ENCODE measurements around the gene NUTF2.
"Not testable (repeated sequence)": the region's sequence is repeated elsewhere in the genome, so short reads cannot be mapped to it uniquely, and the experiment has no call there.

The NUTF2 gene

DNA sequence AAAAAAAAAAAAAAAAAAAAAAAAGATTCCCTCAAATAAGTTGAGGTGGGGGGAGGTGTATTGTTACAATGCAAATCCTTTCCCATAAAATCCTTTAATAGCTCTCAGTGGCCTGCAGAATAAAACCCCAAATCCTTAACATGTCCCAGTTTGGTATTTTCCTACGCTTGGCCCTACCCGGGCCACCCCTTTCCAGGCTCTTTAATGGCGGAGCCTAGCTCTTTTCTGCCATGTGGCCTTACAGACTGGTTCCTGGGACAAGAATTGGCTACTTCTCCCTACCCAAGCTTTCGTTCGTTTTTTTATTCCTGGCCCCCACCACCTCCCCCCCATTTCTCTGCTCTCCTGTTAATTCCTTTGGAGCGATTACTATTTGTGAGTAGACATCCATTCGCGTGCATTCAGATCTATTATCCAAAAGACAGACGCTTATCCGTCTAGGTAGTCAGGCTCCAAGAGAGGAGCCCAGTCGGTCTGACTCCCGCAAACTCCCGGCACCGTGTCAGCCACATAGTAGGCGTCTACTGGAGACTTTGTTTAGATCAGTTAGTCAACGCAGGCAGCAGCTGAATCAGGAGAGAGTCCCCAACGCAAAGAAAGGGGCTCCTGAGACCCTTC, 5.4 kb upstream of the NUTF2 start:
- no peak for DNase-seq

DNA sequence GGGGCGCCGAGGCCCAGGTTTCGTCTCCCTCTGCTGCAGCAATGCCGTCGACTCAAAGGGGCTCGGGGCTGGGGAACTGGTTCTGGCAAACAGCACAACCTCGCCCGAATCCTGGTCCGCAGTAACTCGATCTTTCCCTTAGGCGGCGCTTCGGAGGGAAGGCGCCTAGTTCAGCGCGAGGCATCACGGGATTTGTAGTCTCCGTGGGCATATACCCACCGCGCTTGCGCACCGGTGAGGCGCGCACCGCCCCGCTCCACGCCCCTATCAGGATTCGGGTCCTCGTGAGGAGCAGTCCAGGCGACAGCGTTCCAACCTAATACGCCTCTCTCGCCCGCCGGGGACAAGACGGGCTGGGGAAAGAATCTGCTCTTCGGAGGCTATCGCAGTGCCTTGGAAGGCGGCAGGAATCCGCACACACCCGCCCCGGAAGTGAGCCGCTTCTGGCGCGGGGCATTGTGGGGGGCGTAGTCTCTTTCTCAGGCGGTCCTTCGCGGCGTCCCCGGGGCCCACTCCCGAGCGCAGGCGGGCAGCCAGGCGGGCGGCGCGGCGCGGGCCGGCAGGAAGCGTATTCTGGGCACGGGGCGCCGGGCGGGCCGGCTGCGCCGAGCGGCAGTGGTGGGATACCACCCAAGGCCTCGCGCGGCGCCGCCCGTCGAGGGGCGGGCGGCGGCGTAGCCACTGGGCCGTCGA, 4.8 kb upstream of the NUTF2 start, which contains the start of gene THAP11:
THAP11 (plus strand) TSS at position 505 of the 693 bp plus-strand sequence. CDS start 235 bp downstream, outside the sequence.
- DNase-seq, result peak; percentile 92 to 96

DNA sequence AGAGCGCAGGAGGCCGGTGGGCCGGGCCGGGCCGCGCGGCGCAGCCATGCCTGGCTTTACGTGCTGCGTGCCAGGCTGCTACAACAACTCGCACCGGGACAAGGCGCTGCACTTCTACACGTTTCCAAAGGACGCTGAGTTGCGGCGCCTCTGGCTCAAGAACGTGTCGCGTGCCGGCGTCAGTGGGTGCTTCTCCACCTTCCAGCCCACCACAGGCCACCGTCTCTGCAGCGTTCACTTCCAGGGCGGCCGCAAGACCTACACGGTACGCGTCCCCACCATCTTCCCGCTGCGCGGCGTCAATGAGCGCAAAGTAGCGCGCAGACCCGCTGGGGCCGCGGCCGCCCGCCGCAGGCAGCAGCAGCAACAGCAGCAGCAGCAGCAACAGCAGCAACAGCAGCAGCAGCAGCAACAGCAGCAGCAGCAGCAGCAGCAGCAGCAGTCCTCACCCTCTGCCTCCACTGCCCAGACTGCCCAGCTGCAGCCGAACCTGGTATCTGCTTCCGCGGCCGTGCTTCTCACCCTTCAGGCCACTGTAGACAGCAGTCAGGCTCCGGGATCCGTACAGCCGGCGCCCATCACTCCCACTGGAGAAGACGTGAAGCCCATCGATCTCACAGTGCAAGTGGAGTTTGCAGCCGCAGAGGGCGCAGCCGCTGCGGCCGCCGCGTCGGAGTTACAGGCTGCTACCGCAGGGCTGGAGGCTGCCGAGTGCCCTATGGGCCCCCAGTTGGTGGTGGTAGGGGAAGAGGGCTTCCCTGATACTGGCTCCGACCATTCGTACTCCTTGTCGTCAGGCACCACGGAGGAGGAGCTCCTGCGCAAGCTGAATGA, 4.0 kb upstream of the NUTF2 start:
- DNase-seq, result peak; percentile 51 to 73

DNA sequence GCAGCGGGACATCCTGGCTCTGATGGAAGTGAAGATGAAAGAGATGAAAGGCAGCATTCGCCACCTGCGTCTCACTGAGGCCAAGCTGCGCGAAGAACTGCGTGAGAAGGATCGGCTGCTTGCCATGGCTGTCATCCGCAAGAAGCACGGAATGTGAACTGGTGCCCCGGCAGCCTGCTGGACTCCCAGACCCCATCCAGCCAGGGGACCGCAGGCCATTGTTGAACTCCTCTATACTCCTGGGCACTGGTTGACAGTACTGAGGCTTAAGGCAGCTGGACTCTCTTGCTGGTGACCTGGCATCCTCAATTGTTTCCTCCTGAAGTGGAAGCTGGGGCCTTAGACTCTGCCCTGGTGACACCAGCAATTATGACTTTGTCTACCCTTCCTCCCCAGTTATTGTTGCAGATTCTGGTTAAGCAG, 3.4 kb upstream of the NUTF2 start:
- DNase-seq, result no peak

DNA sequence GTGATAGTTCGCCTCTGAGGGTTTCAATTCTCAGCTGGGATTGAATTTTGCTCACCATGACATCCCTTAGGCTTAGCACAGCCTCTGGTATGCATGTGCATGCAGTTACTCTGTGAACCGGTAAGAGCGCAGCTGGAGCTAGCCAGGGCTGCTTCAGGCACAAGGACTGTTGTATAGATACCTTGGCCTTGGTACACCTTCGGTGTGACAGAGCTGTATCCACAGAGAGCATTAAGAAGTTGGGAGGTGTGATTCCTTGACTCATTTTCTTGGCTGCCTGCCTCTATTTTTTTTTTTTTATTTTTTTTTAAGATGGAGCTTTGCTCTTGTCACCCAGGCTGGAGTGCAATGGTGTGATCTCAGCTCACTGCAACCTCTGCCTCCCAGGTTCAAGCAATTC, 2.2 kb upstream of the NUTF2 start:
- no peak for DNase-seq

DNA sequence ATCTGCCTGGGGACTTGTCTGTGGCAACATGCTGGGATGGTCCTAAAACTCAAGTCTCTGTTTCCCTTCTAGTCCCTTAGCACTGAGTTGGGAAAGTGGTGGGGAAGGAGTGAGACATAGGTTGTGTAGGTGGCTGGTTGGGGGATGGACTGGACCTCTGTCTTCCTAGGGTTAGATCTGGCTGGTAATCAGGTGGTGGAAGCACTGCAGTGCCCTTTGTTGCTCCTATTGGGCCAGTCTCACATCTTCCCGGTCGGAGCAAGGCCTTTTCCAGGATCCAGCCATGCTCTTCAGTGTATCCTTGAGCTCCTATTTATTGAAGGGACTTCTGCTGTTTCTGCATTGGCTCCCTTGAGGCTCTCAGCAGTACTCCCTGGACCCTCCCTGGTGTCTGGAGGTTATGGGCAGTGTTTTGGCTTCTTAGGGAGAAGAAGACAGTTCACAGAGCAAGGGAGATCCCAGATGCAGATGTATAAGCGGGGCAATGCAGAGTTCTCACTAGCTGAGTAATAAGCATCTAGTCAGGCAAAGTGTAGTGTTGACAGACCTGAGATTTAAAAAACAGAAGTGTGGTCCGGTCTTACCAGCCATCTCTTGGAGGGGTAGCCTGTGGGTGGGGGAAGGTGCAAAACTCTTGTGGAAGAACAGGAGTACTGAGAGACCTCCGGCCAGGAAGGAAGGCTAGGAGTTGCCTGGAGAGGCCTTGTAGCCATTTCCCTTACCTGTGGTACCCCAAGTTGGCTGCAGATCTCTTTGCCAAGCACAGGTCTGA, 1.3 kb upstream of the NUTF2 start:
- DNase-seq, result no peak

DNA sequence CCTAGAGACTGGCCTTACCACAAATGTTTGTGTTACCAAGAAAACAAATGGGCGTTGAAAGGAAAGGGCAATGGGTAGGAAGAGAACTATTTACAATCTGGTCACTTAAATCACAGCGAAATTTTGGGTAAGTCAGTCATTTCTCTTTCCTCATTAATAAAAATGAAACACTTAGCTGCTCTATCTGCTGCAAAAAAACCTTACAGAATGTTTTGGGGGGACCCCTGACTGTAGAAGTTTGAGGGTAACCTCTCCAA, 742 bp upstream of the NUTF2 start:
- DNase-seq, result no peak

DNA sequence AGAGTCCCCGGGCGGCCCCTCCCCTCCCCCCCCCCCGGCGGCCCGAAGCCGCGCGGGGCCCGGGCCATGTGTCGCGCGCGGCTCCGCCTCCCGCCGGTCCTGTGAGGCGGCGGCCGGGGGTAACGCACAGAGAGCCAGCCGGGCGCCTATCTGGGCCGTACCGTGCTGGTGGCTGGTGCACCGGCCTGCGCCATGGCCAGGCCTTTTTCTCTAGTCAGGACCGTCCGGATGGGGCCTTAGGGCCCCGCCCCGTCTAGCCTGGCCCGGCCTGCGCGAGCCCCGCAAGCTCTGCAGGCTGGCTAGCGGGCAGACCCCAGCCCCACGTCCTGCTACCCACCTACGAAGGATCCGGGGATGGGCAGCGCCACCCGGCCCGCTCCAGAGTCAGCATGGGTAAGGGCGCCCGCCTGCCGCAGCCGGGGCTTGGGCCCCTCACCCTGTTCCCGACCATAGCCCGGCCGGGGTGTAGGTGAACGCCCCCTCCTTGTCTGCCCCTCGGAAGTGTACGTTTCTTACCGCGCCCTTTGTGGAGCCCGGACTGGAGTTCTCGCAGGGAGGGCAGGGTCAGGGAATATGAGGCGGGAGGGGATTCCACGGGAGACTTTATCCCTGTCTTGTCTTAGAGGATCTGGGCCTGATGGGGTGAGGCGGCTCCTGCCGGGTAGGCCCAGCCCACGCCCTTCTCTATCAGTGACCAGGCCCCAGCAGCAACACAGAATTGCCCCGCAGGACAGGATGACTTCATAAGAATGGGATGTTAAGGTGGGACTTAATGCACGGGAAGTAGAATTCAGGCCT, 530 bp downstream of the NUTF2 start, which contains the start of gene CENPT:
CENPT (minus strand) TSS at position 630 of the 798 bp plus-strand sequence. CDS start 13,834 bp downstream, outside the sequence.
- DNase-seq, result no peak

DNA sequence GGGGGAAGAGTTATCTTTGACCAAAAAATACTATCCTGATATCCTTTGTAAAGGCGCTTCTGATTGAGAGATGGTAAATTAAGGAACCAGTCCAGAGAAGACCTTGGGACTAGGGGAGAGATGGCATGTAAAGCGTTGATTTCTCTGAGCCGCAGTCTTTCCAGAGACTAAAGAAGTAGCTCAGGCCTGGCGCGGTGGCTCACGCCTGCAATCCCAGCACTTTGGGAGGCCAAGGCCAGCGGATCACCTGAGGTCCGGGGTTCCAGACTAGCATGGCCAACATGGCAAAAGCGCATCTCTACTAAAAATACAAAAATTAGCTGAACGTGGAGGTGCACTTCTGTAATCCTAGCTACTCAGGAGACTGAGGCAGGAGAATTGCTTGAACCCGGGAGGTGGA, 1.4 kb downstream of the NUTF2 start:
- DNase-seq, result no peak

DNA sequence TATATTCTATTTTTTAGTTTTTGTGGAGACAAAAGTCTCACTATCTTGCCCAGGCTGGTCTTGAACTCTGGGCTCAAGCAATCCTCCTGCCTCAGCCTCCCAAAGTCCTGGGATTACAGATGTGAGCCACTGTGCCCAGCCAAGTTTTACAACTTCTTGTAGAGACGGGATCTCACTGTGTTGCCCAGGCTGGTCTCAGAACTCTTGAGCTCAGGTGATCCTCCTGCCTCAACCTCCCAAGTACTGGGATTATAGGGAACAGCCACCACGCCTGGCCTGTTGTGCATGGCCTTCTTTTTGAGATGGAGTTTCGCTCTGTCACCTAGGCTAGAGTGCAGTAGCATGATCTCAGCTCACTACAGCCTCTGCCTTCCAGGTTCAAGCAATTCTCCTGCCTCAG, 6.9 kb downstream of the NUTF2 start:
- DNase-seq, result no peak

DNA sequence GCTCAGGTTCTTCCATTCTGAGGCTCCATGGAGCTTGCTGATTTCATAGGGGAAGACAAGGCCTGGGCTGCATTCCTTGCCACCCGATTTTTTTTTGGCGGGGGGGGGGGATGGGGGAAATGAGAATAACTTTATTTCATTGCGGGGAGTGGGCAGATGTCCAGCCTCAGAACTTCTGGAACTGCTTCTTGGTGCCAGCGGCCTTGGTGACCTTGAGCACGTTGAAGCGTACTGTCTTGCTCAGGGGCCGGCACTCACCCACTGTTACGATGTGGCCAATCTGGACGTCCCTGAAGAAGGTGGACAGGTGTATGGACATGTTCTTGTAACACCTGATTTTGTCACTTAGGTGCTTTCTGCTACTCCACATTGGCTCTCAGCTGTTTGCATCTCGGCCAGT, 9.1 kb downstream of the NUTF2 start:
- DNase-seq, result no peak

DNA sequence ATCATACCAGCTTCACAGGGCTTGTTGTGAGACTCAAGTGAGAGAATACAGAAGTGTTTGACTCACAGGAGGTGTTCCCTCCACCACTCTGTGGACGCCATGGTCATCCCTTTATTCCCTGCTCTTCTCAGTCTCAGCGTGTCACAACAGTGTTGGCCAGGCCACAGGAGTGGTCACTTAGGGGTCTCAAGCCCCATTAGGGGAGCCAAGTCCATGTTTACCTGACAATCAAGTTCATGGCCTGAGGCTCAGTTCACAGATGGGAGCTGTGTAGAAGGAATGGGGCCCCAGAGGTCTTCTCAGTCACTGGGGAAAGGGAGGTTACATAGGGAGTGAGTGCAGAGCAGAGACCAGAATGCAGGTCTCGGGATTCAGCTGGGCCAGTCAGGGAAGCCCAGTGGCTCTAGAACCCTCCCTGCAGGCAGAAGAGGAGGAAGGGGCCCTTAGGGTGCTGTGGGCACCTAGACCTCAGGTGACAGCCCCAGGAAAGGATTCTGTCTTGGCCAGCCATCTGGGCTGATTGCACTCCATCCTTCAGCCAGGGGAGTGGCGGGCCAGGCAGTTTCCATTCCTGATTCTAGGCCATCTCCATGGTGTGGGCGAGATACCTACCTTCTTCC, 10.3 kb downstream of the NUTF2 start:
- no peak for DNase-seq

DNA sequence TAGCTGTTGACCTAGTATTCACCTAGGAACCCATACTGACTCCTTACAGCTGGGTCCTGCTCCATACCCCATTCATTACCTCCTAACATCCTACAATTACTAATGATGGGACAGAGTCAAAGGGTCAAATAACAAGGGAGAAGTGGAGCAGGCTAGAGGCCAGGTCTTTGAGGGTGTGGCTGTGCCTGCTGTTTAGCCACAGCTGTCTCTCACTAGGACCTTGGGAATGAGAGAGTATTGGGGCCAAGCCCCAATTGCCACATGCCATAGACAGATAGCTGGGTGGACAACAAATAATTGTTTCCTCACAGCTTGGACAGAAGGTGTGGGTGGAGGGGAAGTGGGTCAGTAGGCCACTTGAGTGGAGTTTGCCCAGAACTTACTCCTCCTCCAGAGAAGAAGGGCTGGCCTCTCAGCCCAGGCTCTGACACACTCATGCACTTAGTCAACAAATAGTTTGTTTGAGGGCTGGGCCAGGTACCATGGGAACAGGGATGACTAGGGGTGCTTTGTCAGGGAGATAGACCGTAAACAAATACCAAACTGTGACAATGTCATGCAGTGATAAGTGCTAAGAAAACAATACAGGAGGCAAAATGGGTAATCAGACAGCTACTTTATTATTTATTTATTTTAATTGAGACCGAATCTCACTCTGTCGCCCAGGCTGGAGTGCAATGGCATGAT, 11.0 kb downstream of the NUTF2 start:
- DNase-seq, result peak; percentile 30 to 44

DNA sequence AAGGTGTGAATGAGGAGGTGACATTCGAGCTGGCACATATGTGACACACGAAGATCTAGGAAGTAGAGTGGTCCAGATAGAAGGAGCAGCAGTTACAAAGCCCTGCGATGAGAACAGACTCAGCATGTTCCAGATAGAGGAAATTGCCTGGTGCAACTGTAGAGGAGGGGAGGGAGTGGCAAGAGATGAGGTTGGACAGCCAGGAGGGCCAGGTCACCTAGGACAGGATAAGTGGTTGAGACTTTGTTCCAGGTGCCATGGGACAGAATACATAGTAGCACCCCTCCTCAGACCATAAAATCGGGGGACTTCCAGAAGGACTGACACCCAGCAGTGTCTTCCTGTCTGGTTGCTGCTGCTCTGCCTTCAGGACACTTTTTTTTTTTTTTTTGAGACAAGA, 11.8 kb downstream of the NUTF2 start:
- DNase-seq, result no peak

DNA sequence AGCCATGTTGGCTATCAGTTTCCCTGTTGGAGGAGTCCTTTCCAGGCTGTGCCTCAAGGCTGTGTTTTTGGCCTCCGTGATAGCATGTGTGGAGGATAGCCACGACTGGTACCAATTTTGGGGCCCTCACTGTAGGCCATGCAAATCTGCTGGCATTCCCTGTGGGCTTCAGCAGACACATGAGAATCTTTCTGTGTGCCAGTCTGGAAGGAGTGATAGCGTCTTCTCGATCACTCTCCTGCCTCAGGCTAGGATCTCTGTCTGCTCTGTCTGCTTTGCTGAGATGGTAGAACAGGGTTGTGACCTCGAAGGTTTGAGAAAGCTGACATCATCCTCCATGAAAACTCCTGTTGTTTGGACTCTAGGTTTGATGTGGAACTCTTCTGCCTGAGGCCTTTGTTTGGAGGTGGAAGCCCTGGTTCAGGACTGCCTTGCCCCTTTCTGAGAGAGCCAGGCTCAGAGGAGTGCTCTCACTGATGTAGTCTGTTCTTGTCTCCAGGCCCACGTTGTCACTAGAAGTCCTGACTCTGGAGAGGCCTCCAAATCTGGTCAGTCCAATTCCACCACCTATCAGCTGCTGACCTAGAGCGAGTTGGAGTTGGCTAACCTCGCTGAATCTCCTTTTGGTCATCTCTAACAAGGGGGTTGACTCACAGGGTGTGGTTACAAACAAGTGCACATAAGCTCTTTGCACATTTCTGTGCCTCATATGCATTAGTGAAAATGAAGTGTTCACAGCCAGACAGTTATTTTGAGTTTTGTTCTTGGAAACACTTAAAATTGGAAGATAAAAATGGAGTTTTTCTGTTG, 14.1 kb downstream of the NUTF2 start:
- no peak for DNase-seq

DNA sequence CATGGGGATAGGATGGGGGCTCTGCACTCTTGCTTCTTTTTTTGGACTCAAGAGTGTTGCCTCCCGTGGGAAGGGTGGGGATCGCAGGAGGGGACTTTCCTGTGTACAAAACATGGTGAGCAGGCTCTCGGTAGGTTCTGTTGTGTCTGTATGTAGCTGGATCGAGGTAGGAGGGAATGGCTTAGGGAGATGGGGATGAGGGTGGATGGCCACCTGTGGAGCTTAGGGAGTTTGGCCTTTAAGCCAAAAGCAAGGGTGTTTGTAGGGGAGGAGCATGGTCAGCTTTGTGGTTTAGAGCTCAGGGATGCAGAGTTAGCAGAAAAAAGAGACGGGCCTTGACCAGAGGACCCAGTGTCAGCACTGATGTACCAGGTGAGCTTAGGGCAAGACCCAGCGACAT, 15.1 kb downstream of the NUTF2 start:
- DNase-seq, result no peak

DNA sequence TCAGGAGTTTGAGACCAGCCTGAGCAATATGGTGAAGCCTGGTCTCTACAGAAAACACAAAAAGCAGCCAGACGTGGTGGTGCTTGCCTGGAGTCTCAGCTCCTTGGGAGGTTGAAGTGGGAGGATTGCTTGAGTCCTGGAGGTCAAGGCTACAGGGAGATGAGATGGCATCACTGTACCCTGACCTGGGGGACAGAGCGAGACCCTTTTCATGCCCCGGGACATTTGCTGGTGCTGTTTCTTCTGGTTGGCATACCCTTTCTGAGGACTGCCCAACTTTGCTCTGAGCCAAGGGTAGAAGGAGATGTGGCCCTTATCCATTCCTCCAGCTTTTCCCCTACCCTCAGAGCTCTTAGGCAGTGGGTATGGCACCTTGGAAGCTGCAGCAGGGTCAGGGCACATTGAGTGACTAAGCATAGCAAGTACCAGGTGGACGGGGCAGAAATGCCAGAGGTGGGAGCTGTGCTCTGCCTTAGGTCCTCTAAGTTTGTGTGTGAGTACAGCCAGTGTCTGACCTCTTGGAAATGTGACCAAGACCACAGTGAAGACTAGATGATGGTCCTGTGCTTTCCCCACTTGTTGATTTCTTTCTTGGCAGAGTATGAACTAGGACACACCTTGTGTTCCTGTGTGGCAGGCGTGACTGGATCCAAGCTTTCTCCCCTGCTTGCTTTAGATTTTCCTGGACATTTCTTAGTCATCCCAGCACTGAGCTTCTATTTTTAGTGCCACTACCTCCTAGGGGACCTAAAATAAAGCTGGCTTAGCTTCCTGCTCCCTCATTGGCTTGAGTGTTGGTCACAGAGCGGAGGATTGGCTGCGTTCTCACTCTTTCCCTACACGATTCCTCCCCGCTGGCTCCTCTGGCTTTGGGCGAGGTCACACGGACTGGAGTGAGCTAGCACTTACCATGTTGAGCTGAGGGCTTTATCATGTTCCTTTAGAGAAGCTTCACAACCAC, 16.2 kb downstream of the NUTF2 start:
- DNase-seq, result no peak

DNA sequence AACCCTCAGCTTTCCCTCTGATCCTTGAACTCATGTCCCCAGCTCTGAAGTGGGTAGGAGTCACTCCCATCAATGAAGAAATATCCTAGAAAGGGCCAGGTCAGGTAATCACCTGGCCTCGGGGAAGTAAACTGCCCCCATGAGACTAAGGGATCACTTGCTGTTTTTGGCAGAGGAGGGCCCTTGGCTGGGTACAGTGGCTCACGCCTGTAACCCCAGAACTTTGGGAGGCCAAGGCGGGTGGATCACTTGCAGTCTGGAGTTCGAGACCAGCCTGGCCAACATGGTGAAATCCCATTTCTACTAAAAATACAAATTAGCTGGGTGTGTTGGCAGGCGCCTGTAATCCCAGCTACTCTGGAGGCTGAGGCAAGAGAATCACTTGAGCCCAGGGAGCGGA, 17.3 kb downstream of the NUTF2 start:
- not testable (repeated sequence) for DNase-seq

DNA sequence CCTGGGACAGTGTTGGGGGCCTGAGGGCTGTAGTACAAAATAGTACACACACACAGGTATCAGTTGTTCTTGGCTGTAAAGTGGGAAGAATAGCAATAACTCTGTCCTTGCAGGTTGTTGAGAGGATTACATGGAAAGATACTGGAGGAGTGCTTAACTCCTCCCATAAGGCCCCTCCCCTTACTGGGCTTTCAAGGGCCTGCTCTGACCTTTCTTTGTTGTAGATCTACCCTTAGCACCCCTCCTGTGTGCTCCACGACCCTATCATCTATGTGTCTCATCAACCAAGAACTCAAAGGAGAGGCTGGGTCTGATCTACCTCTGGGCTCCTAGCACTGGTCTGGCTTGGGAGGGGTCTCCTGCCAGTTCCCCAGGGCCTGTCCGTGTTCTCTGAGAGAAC, 17.9 kb downstream of the NUTF2 start:
- no peak for DNase-seq
